NCI-H1694 treated with DMSO at 0.1 percent for 48 hours (cell line): ENCODE data around the gene DDX11.
"Not testable (repeated sequence)": the region's sequence is repeated elsewhere in the genome, so short reads cannot be mapped to it uniquely, and the experiment has no call there.

ENCODE experiments used
- DNase-seq: peaks from one replicate; lab custom pipeline; 2025; lab: John Stamatoyannopoulos, UW

The DDX11 gene

GRCh38 chr12:31067656-31068055 lies 6.0 kb upstream of the DDX11 start:
- DNase-seq = not testable (repeated sequence)

- DNase-seq = not testable (repeated sequence)
Observed at GRCh38 chr12:31070971-31071740, 2.5 kb upstream of the DDX11 start.

- DNase-seq = not testable (repeated sequence)
Observed at GRCh38 chr12:31072962-31073361, 698 bp upstream of the DDX11 start.

GRCh38 chr12:31074333-31074874 lies 744 bp downstream of the DDX11 start:
- not testable (repeated sequence) for DNase-seq

GRCh38 chr12:31076150-31076549 lies 2.5 kb downstream of the DDX11 start:
- not testable (repeated sequence) for DNase-seq

GRCh38 chr12:31077095-31077494 lies 3.4 kb downstream of the DDX11 start:
- not testable (repeated sequence) for DNase-seq

GRCh38 chr12:31077998-31078397 lies 4.3 kb downstream of the DDX11 start:
- not testable (repeated sequence) for DNase-seq

GRCh38 chr12:31079421-31079820 lies 5.8 kb downstream of the DDX11 start:
- not testable (repeated sequence) for DNase-seq

- DNase-seq = not testable (repeated sequence)
Observed at GRCh38 chr12:31080221-31080620, 6.6 kb downstream of the DDX11 start.

- not testable (repeated sequence) for DNase-seq
Observed at GRCh38 chr12:31081274-31081673, 7.6 kb downstream of the DDX11 start.

GRCh38 chr12:31084241-31084640 lies 10.6 kb downstream of the DDX11 start:
- DNase-seq = not testable (repeated sequence)

- DNase-seq = not testable (repeated sequence)
Observed at GRCh38 chr12:31086032-31086431, 12.4 kb downstream of the DDX11 start.

GRCh38 chr12:31087486-31087885 lies 13.8 kb downstream of the DDX11 start:
- not testable (repeated sequence) for DNase-seq

- DNase-seq = not testable (repeated sequence)
Observed at GRCh38 chr12:31087956-31088355, 14.3 kb downstream of the DDX11 start.

- DNase-seq = no peak
Observed at GRCh38 chr12:31089072-31089471, 15.4 kb downstream of the DDX11 start.

GRCh38 chr12:31091629-31092028 lies 18.0 kb downstream of the DDX11 start:
- not testable (repeated sequence) for DNase-seq

- not testable (repeated sequence) for DNase-seq
Observed at GRCh38 chr12:31092718-31093117, 19.1 kb downstream of the DDX11 start.

- DNase-seq = not testable (repeated sequence)
Observed at GRCh38 chr12:31095080-31095860, 21.6 kb downstream of the DDX11 start.

- not testable (repeated sequence) for DNase-seq
Observed at GRCh38 chr12:31096251-31097065, 22.8 kb downstream of the DDX11 start.

- DNase-seq = not testable (repeated sequence)
Observed at GRCh38 chr12:31097819-31098218, 24.2 kb downstream of the DDX11 start.

- DNase-seq = not testable (repeated sequence)
Observed at GRCh38 chr12:31098363-31098762, 24.7 kb downstream of the DDX11 start.

- DNase-seq = not testable (repeated sequence)
Observed at GRCh38 chr12:31098771-31099170, 25.1 kb downstream of the DDX11 start.
